ENCODE measurements around the gene COL8A2.

Gene COL8A2

DNA sequence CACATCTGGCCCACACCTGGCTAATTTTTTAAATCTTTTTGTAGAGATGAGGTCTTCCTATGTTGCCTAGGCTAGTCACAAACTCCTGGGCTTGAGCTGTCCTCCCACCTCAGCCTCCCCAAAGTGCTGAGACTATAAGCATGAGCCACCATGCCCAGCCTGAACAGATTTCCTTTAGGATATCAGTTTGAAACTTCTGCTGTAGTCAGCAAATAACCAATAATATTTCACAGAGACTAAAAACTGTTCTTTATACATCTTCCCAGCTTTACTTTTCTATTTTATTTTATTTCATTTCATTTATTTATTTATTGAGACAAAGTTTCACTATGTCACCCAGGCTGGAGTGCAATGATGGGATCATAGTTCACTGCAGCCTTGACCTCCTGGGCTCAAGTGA, 71.0 kb downstream of the COL8A2 start:
- DNase-seq (ENCODE audit: low read depth) = no peak

GRCh38 chr1:36051821-36052220, 73.2 kb downstream of the COL8A2 start:
- no peak for DNase-seq (ENCODE audit: low read depth)

Data from fibroblast of gingiva (primary cell).